CD14-positive monocyte (primary cell): ENCODE data around the gene IRF2BPL. TPM values are rescaled to one million over a fixed set of nuclear protein-coding genes. Genes with fewer than 3 reads are reported as not detected.

ENCODE experiments used
- DNase-seq, 3 donors: peaks; one replicate each; pipeline ENCODE4 v3.0.0-alpha.2; 2011 to 2022
- H2AFZ ChIP-seq: 2 replicates; pipeline ENCODE4 v1.6.0; 2012; ENCODE audit warnings: mild to moderate bottlenecking, low read depth, low read length, inconsistent platforms; ENCODE audit not compliant: insufficient read depth, poor library complexity, severe bottlenecking
- H3K27ac ChIP-seq, 2 donors: 1 replicate in 1 of 2; 2 replicates in 1 of 2; pipeline ENCODE4 v1.5.1; 2012 to 2013; ENCODE audit warnings: low read length in 2 of 2, control low read depth in 1 of 2, inconsistent platforms in 1 of 2, low read depth in 1 of 2, mild to moderate bottlenecking in 1 of 2
- H3K27me3 ChIP-seq, 2 donors: one replicate each; pipeline versions ENCODE4 v1.6.0 to v1.6.1; 2011 to 2013; ENCODE audit warnings: low read length in 2 of 2; ENCODE audit not compliant: control insufficient read depth in 2 of 2, insufficient read depth in 2 of 2
- H3K36me3 ChIP-seq, 2 donors: replicated peaks in 1 of 2; 1 replicate in 1 of 2; 2 replicates in 1 of 2; pipeline versions ENCODE4 v1.5.1 to v1.6.1; 2012 to 2013; ENCODE audit warnings: low read length in 2 of 2, control low read depth in 1 of 2, inconsistent platforms in 1 of 2, mild to moderate bottlenecking in 1 of 2; ENCODE audit not compliant: insufficient read depth in 2 of 2, control insufficient read depth in 1 of 2
- H3K4me1 ChIP-seq, 2 donors: 1 replicate in 1 of 2; 2 replicates in 1 of 2; pipeline versions ENCODE4 v1.5.1 to v1.6.1; 2012 to 2013; ENCODE audit warnings: low read length in 2 of 2, control low read depth in 1 of 2, inconsistent platforms in 1 of 2, mild to moderate bottlenecking in 1 of 2, moderate library complexity in 1 of 2; ENCODE audit not compliant: insufficient read depth in 2 of 2, control insufficient read depth in 1 of 2
- H3K4me2 ChIP-seq: replicated peaks from 2 replicates; pipeline ENCODE3; 2012; ENCODE audit warnings: low read length, moderate library complexity, mild to moderate bottlenecking; ENCODE audit not compliant: poor library complexity, severe bottlenecking; ENCODE audit errors: extremely low read depth
- H3K4me3 ChIP-seq, 3 experiments: fragments of 200-600 bp in 1 of 3; sonication (generic) in 1 of 3; replicated peaks in 1 of 3; 1 replicate in 2 of 3; 2 replicates in 1 of 3; pipeline ENCODE4 v1.5.1; 2011 to 2013; ENCODE audit warnings: low read length in 3 of 3, mild to moderate bottlenecking in 3 of 3, control low read depth in 2 of 3, low read depth in 2 of 3, inconsistent platforms in 1 of 3, moderate library complexity in 1 of 3
- H3K79me2 ChIP-seq: 2 replicates; pipeline ENCODE4 v1.6.0; 2012; ENCODE audit warnings: mild to moderate bottlenecking, control low read depth, inconsistent platforms, low read length, moderate library complexity; ENCODE audit not compliant: insufficient read depth
- H3K9ac ChIP-seq: 2 replicates; pipeline ENCODE4 v1.6.0; 2017; ENCODE audit warnings: low read length, mild to moderate bottlenecking; ENCODE audit not compliant: insufficient read depth, poor library complexity, severe bottlenecking
- H3K9me3 ChIP-seq, 2 donors: replicated peaks in 1 of 2; 1 replicate in 1 of 2; 2 replicates in 1 of 2; pipeline versions ENCODE4 v1.5.1 to v1.6.1; 2012 to 2013; ENCODE audit warnings: low read length in 2 of 2, control low read depth in 1 of 2; ENCODE audit not compliant: control insufficient read depth in 1 of 2, insufficient read depth in 1 of 2
- H4K20me1 ChIP-seq: 2 replicates; pipeline ENCODE4 v1.6.0; 2012; ENCODE audit warnings: mild to moderate bottlenecking, low read length, control low read depth, moderate library complexity; ENCODE audit not compliant: insufficient read depth
- H3K27ac Mint-ChIP-seq, 7 donors: one replicate each; pipeline ENCODE4 v1.8.0; 2020; ENCODE audit warnings: mild to moderate bottlenecking in 7 of 7, mixed read lengths in 7 of 7, moderate library complexity in 6 of 7, inconsistent platforms in 2 of 7
- H3K27me3 Mint-ChIP-seq, 3 donors: one replicate each; pipeline ENCODE4 v1.8.0; 2021 to 2022; ENCODE audit warnings: low read depth in 3 of 3, mild to moderate bottlenecking in 3 of 3, mixed read lengths in 3 of 3, moderate library complexity in 3 of 3, inconsistent platforms in 1 of 3
- H3K36me3 Mint-ChIP-seq, 2 donors: one replicate each; pipeline ENCODE4 v1.8.0; 2020; ENCODE audit warnings: mixed read lengths in 2 of 2, inconsistent platforms in 1 of 2, mild to moderate bottlenecking in 1 of 2
- H3K4me1 Mint-ChIP-seq: one replicate; pipeline ENCODE4 v1.8.0; 2020; ENCODE audit warnings: mild to moderate bottlenecking, mixed read lengths
- H3K4me3 Mint-ChIP-seq, 2 donors: one replicate each; pipeline ENCODE4 v1.8.0; 2020; ENCODE audit warnings: mild to moderate bottlenecking in 2 of 2, mixed read lengths in 2 of 2, moderate library complexity in 1 of 2
- H3K9me3 Mint-ChIP-seq, 7 donors: one replicate each; pipeline ENCODE4 v1.8.0; 2020 to 2022; ENCODE audit warnings: mixed read lengths in 7 of 7, mild to moderate bottlenecking in 6 of 7, moderate library complexity in 6 of 7, inconsistent platforms in 2 of 7
- CTCF ChIP-seq: fragments of 200-600 bp; IDR thresholded peaks from one replicate; pipeline ENCODE4 v1.8.0; 2022; ENCODE audit warnings: antibody characterized with exemption, mild to moderate bottlenecking
- WGBS: methylation state at CpG from one replicate; pipeline ENCODE4 v1.1.5; 2013; ENCODE audit warnings: missing lambda C conversion rate; ENCODE audit not compliant: insufficient coverage; 5-methylcytosine and 5-hydroxymethylcytosine counted together
- intact Hi-C, 2 donors: fragments of 100-400 bp; cut with micrococcal nuclease; formaldehyde crosslinking; loops; one replicate each; pipeline versions ENCODE4 v1.15.0 to v1.15.1; 2023
- polyA plus RNA-seq, 3 donors: library from polyadenylated mRNA; depleted of rRNA in 1 of 3; unstranded in 2 of 3; stranded (reverse) in 1 of 3; fragments of 300-500 nt in 2 of 3; fragments of >200 nt in 1 of 3; fragmentation: Illumina TruSeq in 2 of 3; gene quantifications; 1 replicate in 2 of 3; 2 replicates in 1 of 3; pipeline ENCODE4 v1.2.3, GENCODE V29; 2012 to 2021

The IRF2BPL gene
- polyA plus RNA-seq, 3 donors = 1.4 to 17.9 (median 1.9) TPM

DNA sequence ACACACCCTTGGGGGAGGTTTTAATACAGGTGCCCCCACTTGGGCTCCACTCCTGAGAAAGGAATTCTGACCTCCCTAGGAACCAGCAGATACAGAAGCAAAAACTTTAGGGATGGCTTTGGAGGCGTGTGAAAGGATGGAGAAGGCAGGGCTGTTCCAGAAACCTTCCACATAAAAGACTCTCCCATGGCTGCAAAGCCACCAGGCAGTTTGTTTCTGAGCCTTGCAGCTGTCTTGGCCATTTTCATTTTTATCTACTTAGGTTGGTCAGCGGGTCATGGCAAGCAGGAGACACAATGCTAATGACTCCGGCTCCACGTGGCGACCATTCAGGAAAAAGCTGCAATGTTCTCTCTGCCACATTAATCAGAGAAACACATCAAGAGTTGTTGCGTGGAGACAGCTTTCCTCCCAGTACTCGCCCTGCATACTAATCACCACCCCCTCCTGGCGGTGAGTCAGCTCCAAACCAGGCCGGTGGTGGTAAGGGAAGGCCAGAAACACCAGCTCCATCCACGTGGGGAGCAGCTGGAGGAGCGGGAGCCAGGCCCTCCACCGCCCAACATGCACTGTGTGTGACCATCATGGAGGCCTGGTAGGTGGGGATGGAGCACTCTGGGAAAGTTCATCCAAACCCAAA lies 30.9 kb upstream of the IRF2BPL start:
- Histone ChIP-seq H3K36me3 (no peaks in the 10 kb centered on the region), H3K4me1 (no peaks in the 10 kb centered on the region), H2AFZ (no peak overlapping the region), H3K9ac (no peak overlapping the region), H4K20me1 (no peaks in the 10 kb centered on the region), H3K79me2 (no peaks in the 10 kb centered on the region), H3K27me3 (no peaks in the 10 kb centered on the region), H3K4me3 (no peak overlapping the region), H3K27ac (no peak overlapping the region), H3K4me2 (no peak overlapping the region), H3K9me3 (peaks cover 0 to 6% of the 10 kb centered on the region in 2 donors)
- peak in 1 of 3 donors; percentile 37 for DNase-seq
- Mint-ChIP-seq H3K4me3 (no peak overlapping the region), H3K27me3 (peaks cover 3 to 4% (median 3%) of the 10 kb centered on the region in 3 donors), H3K36me3 (no peaks in the 10 kb centered on the region), H3K9me3 (peaks cover 0 to 6% (median 3%) of the 10 kb centered on the region in 7 donors), H3K27ac (peak overlapping the region in 1 of 7 donors; percentile 10), H3K4me1 (peaks cover 5% of the 10 kb centered on the region)
- TF ChIP-seq CTCF = no peak
- intact Hi-C loops = loop anchor here in 1 of 2 donors (5.0 kb wide), 1 partner anchor 37 kb away; no protein-coding TSS in a partner anchor
- WGBS = 83% methylated on average over 6 of the region's 12 CpGs

- Mint-ChIP-seq H3K4me1 (peaks cover 5% of the 10 kb centered on the region), H3K36me3 (no peaks in the 10 kb centered on the region), H3K9me3 (peaks cover 0 to 6% (median 3%) of the 10 kb centered on the region in 7 donors), H3K27me3 (peaks cover under 1 to 4% (median 3%) of the 10 kb centered on the region in 3 donors), H3K27ac (no peak overlapping the region), H3K4me3 (no peak overlapping the region)
- no peak overlapping the region for H3K27ac ChIP-seq
- no peaks in the 10 kb centered on the region for H3K79me2 ChIP-seq
- WGBS = 95% methylated on average over 7 of the region's 9 CpGs
- no peak overlapping the region for H3K4me2 ChIP-seq
- peaks cover 0 to 6% of the 10 kb centered on the region in 2 donors for H3K9me3 ChIP-seq
- no peaks in the 10 kb centered on the region for H3K36me3 ChIP-seq
- no peak overlapping the region for H3K4me3 ChIP-seq
- DNase-seq = no peak
- no peak overlapping the region for H2AFZ ChIP-seq
- no peak overlapping the region for H3K9ac ChIP-seq
- no peaks in the 10 kb centered on the region for H3K27me3 ChIP-seq
- intact Hi-C loops = loop anchor here in 1 of 2 donors (5.0 kb wide), 1 partner anchor 36 kb away; no protein-coding TSS in a partner anchor
- H4K20me1 ChIP-seq = no peaks in the 10 kb centered on the region
- no peak for TF ChIP-seq CTCF
- no peaks in the 10 kb centered on the region for H3K4me1 ChIP-seq
Measured at GRCh38 chr14:77058785-77059184, 30.3 kb upstream of the IRF2BPL start.
